PFSK-1 (cell line): ENCODE data around the gene MRPL14.

Source experiments
- FOXP2 ChIP-seq: optimal IDR thresholded peaks from 2 replicates; pipeline ENCODE3; 2011; ENCODE audit warnings: borderline replicate concordance, control low read depth, inconsistent platforms; ENCODE audit not compliant: insufficient read depth; ENCODE audit errors: extremely low read length, extremely low read depth
- POLR2AphosphoS5 ChIP-seq: IDR thresholded peaks from 2 replicates; pipeline ENCODE4 v1.6.1; 2012; ENCODE audit warnings: low read depth, mild to moderate bottlenecking, control low read depth, low read length, moderate library complexity
- REST ChIP-seq, 2 experiments: IDR thresholded peaks; 2 replicates each; pipeline versions ENCODE4 v1.6.1 to v1.8.0; 2011 to 2012; ENCODE audit warnings: low read depth in 2 of 2, low read length in 2 of 2, control low read depth in 1 of 2, inconsistent platforms in 1 of 2, mild to moderate bottlenecking in 1 of 2, moderate library complexity in 1 of 2; ENCODE audit not compliant: insufficient read depth in 1 of 2
- SIN3A ChIP-seq: IDR thresholded peaks from 2 replicates; pipeline ENCODE4 v1.6.1; 2012; ENCODE audit warnings: mild to moderate bottlenecking, low read length, moderate library complexity, borderline replicate concordance; ENCODE audit not compliant: insufficient read depth
- TAF1 ChIP-seq: IDR thresholded peaks from 2 replicates; pipeline ENCODE4 v1.6.1; 2012; ENCODE audit warnings: low read length, control low read depth, borderline replicate concordance; ENCODE audit not compliant: insufficient read depth

MRPL14 gene

GRCh38 chr6:44162876-44163625 lies 35.8 kb upstream of the MRPL14 start:
- TF ChIP-seq POLR2AphosphoS5 (no peak), FOXP2 (no peak), TAF1 (no peak), SIN3A (no peak), REST (IDR thresholded peaks at IDR 0.05; ENCODE audit: insufficient read depth in 1 of 2, low read depth in 2 of 2, low read length in 2 of 2) (no peak)

- TF ChIP-seq REST (IDR thresholded peaks at IDR 0.05; ENCODE audit: insufficient read depth in 1 of 2, low read depth in 2 of 2, low read length in 2 of 2) (no peak), TAF1 (no peak), SIN3A (no peak), FOXP2 (no peak), POLR2AphosphoS5 (no peak)
These were observed 34.7 kb upstream of the MRPL14 start for GRCh38 chr6:44161997-44162338.

GRCh38 chr6:44158770-44159228 lies 31.5 kb upstream of the MRPL14 start, which contains the start of gene CAPN11:
Gene CAPN11 (plus strand): TSS chr6:44158820. CDS start chr6:44158849, 29 bp downstream.
- TF ChIP-seq REST (IDR thresholded peaks at IDR 0.05; ENCODE audit: insufficient read depth in 1 of 2, low read depth in 2 of 2, low read length in 2 of 2) (no peak), TAF1 (no peak), SIN3A (no peak)

GRCh38 chr6:44157152-44157521 lies 29.9 kb upstream of the MRPL14 start:
- TF ChIP-seq FOXP2 (no peak), TAF1 (no peak), POLR2AphosphoS5 (no peak), REST (IDR thresholded peaks at IDR 0.05; ENCODE audit: insufficient read depth in 1 of 2, low read depth in 2 of 2, low read length in 2 of 2) (no peak), SIN3A (no peak)

- TF ChIP-seq REST (IDR thresholded peaks at IDR 0.05; ENCODE audit: insufficient read depth in 1 of 2, low read depth in 2 of 2, low read length in 2 of 2) (no peak), FOXP2 (no peak), SIN3A (no peak), TAF1 (no peak), POLR2AphosphoS5 (no peak)
These were observed 29.4 kb upstream of the MRPL14 start for GRCh38 chr6:44156494-44157151.
